Naive thymus-derived CD4-positive, alpha-beta T cell (primary cell): Measurements from ENCODE around the gene NDOR1. TPM values are rescaled to one million over a fixed set of nuclear protein-coding genes. Genes with fewer than 3 reads are reported as not detected.

Source experiments
- ATAC-seq: fragments of 150-1000 bp; cut with Tn5 transposase; 2 replicates; pipeline ENCODE4 v1.10.0; 2021; ENCODE audit warnings: mild to moderate bottlenecking, moderate library complexity
- CTCF ChIA-PET: fragments of 350-600 bp; sonication (Branson Sonifier 250); formaldehyde crosslinking; loops from one replicate; lab custom pipeline; 2021; ENCODE audit warnings: antibody characterized with exemption; lab: Charles Lee
- POLR2A ChIA-PET: fragments of 350-600 bp; sonication (Branson Sonifier 250); formaldehyde crosslinking; loops from one replicate; lab custom pipeline; 2021; ENCODE audit warnings: antibody characterized with exemption, inconsistent platforms; lab: Charles Lee
- DNase-seq, 9 donors: peaks; one replicate each; pipeline versions ENCODE4 v3.0.0 to v3.0.0-alpha.2; 2020 to 2022; ENCODE audit warnings: mixed read lengths in 1 of 9
- H3K27ac ChIP-seq: one replicate; pipeline ENCODE4 v1.7.0; 2013; ENCODE audit warnings: mild to moderate bottlenecking, low read depth, low read length, moderate library complexity
- H3K27me3 ChIP-seq, 2 donors: one replicate each; pipeline ENCODE4 v1.7.0; 2013; ENCODE audit warnings: low read length in 2 of 2, mild to moderate bottlenecking in 2 of 2, moderate library complexity in 2 of 2; ENCODE audit not compliant: control insufficient read depth in 2 of 2, insufficient read depth in 2 of 2
- H3K36me3 ChIP-seq, 3 experiments: 1 replicate in 2 of 3; 2 replicates in 1 of 3; pipeline ENCODE4 v1.7.0; 2013; ENCODE audit warnings: low read length in 3 of 3, mild to moderate bottlenecking in 3 of 3, moderate library complexity in 1 of 3; ENCODE audit not compliant: insufficient read depth in 3 of 3, control insufficient read depth in 2 of 3
- H3K4me1 ChIP-seq, 2 donors: one replicate each; pipeline ENCODE4 v1.7.0; 2013; ENCODE audit warnings: low read length in 2 of 2, mild to moderate bottlenecking in 2 of 2, moderate library complexity in 1 of 2; ENCODE audit not compliant: control insufficient read depth in 2 of 2, insufficient read depth in 2 of 2
- H3K4me3 ChIP-seq: 2 replicates; pipeline ENCODE4 v1.7.0; 2013; ENCODE audit warnings: mild to moderate bottlenecking, low read length
- H3K9me3 ChIP-seq, 3 experiments: 1 replicate in 2 of 3; 2 replicates in 1 of 3; pipeline ENCODE4 v1.7.0; 2013; ENCODE audit warnings: low read length in 3 of 3; ENCODE audit not compliant: control insufficient read depth in 2 of 3
- H3K27ac Mint-ChIP-seq, 9 donors: one replicate each; pipeline ENCODE4 v1.8.0; 2020 to 2022; ENCODE audit warnings: mixed read lengths in 9 of 9, mild to moderate bottlenecking in 8 of 9, moderate library complexity in 5 of 9, inconsistent platforms in 2 of 9
- H3K27me3 Mint-ChIP-seq, 5 donors: one replicate each; pipeline ENCODE4 v1.8.0; 2021 to 2022; ENCODE audit warnings: mixed read lengths in 5 of 5, mild to moderate bottlenecking in 1 of 5
- H3K36me3 Mint-ChIP-seq, 5 donors: one replicate each; pipeline ENCODE4 v1.8.0; 2020 to 2022; ENCODE audit warnings: mixed read lengths in 5 of 5, mild to moderate bottlenecking in 3 of 5, inconsistent platforms in 1 of 5
- H3K4me1 Mint-ChIP-seq, 7 donors: one replicate each; pipeline ENCODE4 v1.8.0; 2020 to 2022; ENCODE audit warnings: mixed read lengths in 7 of 7, mild to moderate bottlenecking in 3 of 7, inconsistent platforms in 1 of 7
- H3K4me3 Mint-ChIP-seq, 10 donors: one replicate each; pipeline ENCODE4 v1.8.0; 2020 to 2022; ENCODE audit warnings: mild to moderate bottlenecking in 10 of 10, mixed read lengths in 10 of 10, moderate library complexity in 6 of 10, inconsistent platforms in 2 of 10
- H3K9me3 Mint-ChIP-seq, 11 donors: one replicate each; pipeline ENCODE4 v1.8.0; 2020 to 2022; ENCODE audit warnings: mixed read lengths in 11 of 11, mild to moderate bottlenecking in 4 of 11, inconsistent platforms in 1 of 11, moderate library complexity in 1 of 11
- intact Hi-C, 2 donors: fragments of 100-400 bp; cut with micrococcal nuclease; formaldehyde crosslinking; loops; one replicate each; pipeline ENCODE4 v1.15.1; 2023
- polyA plus RNA-seq, 2 donors: library from polyadenylated mRNA; unstranded; fragments of 300-500 nt; fragmentation: Illumina TruSeq; gene quantifications; one replicate each; pipeline ENCODE4 v1.2.3, GENCODE V29; 2021
- total RNA-seq, 6 experiments: library from RNA in 5 of 6; stranded (reverse) in 5 of 6; gene quantifications; 1 replicate in 5 of 6; 2 replicates in 1 of 6; pipeline ENCODE4 v1.2.3 and lab custom pipeline; 2021 to 2026

Gene NDOR1
- total and polyA plus RNA-seq, 7 experiments from 2014 or later = 4.5 to 42.0 (median 33.0) TPM

DNA sequence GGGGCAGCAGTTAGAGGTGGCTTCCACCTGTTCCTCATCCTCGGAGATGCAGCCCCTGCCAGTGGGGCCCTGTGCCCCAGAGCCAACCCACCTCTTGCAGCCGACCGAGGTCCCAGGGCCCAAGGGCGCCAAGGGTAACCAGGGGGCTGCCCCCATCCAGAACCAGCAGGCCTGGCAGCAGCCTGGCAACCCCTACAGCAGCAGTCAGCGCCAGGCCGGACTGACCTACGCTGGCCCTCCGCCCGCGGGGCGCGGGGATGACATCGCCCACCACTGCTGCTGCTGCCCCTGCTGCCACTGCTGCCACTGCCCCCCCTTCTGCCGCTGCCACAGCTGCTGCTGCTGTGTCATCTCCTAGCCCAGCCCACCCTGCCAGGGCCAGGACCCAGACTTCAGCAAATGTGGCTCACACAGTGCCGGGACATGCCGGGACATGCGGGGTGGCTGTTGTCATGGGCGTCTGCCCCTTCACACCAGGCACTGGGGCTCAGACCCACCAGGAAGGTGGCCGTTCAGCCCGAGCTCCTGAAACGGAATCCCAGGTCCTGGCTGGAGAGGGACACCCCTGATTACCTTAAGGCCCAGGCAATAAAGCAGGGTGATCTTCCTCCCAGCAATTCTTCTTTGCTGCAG is 20.3 kb downstream of the NDOR1 start:
- Mint-ChIP-seq H3K36me3 (no peaks in the 10 kb centered on the region), H3K4me1 (peaks cover 5 to 14% (median 6%) of the 10 kb centered on the region in 7 donors), H3K27me3 (peaks cover 0 to 6% (median 4%) of the 10 kb centered on the region in 5 donors), H3K9me3 (no peaks in the 10 kb centered on the region), H3K27ac (no peak overlapping the region), H3K4me3 (peak overlapping the region in 1 of 10 donors; percentile 18)
- DNase-seq = no peak
- CTCF ChIA-PET = interaction anchor here (0.8 to 2.3 kb wide), 6 partner anchors 11 to 179 kb away, joined by 3 to 13 read pairs (median 4); no protein-coding TSS in a partner anchor
- peaks cover 9 to 11% of the 10 kb centered on the region in 2 donors for H3K4me1 ChIP-seq
- no peak overlapping the region for H3K27ac ChIP-seq
- POLR2A ChIA-PET = interaction anchor here (0.6 to 3.2 kb wide), 6 partner anchors 15 to 139 kb away, joined by 3 to 9 read pairs (median 6); partner anchors contain the start of genes MAN1B1 and TUBB4B
- intact Hi-C loops = loop anchor here in 1 of 2 donors (10.0 kb wide), 1 partner anchor 281 kb away; the partner anchor contains the start of genes C8G and FBXW5
- no peaks in the 10 kb centered on the region for H3K9me3 ChIP-seq
- no peaks in the 10 kb centered on the region for H3K36me3 ChIP-seq
- H3K4me3 ChIP-seq = no peak overlapping the region
- no peaks in the 10 kb centered on the region for H3K27me3 ChIP-seq
- ATAC-seq = no peak

DNA sequence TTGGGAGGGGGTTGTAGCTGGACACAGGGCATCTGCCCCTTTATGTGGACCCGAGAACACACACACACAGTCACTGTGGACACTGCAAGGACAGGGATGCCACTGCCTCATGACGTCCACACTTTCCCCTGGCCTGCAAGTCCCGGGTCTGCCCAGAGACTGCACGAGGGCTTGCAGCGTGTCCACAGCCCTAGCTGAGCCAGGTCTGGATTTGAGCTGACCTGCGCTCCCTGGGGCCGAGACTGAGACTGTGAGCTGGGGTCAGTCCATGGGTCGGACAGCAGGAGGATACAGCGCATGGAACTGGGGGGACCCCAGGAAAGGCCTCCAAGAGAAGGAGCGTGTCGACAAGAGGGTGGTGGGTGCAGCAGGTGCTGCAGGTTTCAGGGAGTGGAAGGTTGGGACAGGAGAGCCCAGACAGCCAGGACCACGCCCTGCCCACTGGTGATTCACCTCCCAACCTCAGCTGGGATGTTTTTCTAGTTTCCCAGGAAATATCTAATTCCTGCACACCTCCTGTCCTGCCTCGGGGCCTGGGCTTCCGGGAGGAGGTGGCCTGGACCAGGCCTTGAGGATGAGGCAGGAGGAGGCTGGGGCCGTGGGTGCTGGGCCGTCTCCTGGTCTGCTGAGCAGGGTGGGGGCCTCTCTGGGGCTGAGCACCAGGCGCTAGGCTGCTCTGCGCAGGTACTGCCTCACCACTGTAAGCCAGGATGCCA is 21.0 kb downstream of the NDOR1 start:
- intact Hi-C loops = loop anchor here (1.0 to 10.0 kb wide), 7 partner anchors 26 to 282 kb away; partner anchors contain the start of genes ANAPC2 (in 1 of the 2), C8G (in 1 of the 2), FBXW5 (in 1 of the 2) and NPDC1 (in 1 of the 2)
- peaks cover 0 to 6% (median 4%) of the 10 kb centered on the region in 5 donors for H3K27me3 Mint-ChIP-seq
- Histone ChIP-seq H3K4me1 (peaks cover 9 to 11% of the 10 kb centered on the region in 2 donors), H3K4me3 (no peak overlapping the region), H3K27me3 (no peaks in the 10 kb centered on the region), H3K27ac (no peak overlapping the region), H3K9me3 (no peaks in the 10 kb centered on the region), H3K36me3 (no peaks in the 10 kb centered on the region)
- ATAC-seq (no peak), DNase-seq (no peak)
- no peak overlapping the region for H3K27ac Mint-ChIP-seq
- H3K4me3 Mint-ChIP-seq = no peak overlapping the region
- peaks cover 5 to 14% (median 6%) of the 10 kb centered on the region in 7 donors for H3K4me1 Mint-ChIP-seq
- H3K36me3 Mint-ChIP-seq = no peaks in the 10 kb centered on the region
- POLR2A ChIA-PET = interaction anchor here (0.5 to 3.2 kb wide), 6 partner anchors 14 to 139 kb away, joined by 3 to 9 read pairs (median 5); partner anchors contain the start of gene TUBB4B
- H3K9me3 Mint-ChIP-seq = no peaks in the 10 kb centered on the region
- CTCF ChIA-PET = interaction anchor here (0.8 to 2.3 kb wide), 12 partner anchors 10 to 180 kb away, joined by 3 to 13 read pairs (median 3); no protein-coding TSS in a partner anchor

DNA sequence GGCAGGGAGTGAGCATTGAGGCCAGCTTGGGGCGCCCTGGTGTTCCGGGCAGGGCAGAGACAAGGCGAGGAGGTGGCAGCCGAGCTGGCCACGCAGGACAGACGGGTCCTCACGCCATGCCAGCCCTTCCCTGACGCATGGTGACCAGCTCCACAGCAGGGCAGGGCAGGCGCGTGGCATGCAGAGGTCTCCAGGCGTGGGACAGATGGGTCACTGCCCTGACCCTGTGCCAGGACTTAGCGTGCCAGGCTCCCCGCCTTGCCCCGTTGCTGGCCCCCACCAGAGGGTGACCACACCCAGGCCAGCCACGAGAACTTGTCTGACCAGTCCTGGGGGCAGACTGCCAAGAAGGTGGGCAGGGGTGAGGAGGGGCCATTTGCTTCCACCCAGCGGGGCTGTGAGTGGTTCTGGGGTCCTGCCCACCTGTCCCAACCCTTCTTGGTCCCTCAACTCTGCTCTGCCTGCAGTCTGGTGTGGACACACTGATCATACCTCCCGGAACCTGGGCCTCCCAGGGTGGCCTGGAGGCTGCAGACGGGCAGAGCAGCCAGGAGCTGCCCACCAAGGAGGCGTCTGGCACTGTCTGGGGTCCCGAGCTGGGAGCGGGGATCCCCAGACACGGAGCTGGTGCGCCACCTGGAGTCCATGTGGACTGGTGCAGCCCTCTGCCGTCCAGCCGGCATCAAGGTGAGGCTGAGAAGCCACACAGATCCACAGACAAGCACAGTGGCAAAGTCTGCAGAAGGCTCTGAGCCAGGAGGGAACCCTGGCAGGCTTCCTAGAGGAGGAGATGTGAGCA is 21.8 kb downstream of the NDOR1 start, which contains the start of gene RNF224:
Gene RNF224, plus strand, starts transcription at position 449 of the 799 bp plus-strand sequence. CDS start 834 bp downstream, outside the sequence.
- no peaks in the 10 kb centered on the region for H3K36me3 ChIP-seq
- POLR2A ChIA-PET = interaction anchor here (0.5 to 3.2 kb wide), 8 partner anchors 13 to 180 kb away, joined by 3 to 9 read pairs (median 3); partner anchors contain the start of genes ANAPC2, SSNA1 and TUBB4B
- peaks cover 9 to 11% of the 10 kb centered on the region in 2 donors for H3K4me1 ChIP-seq
- DNase-seq = peak; percentile 64 to 82 (median 77)
- no peak within 1 kb of the TSS for H3K4me3 ChIP-seq
- H3K27ac ChIP-seq = no peak within 1 kb of the TSS
- Mint-ChIP-seq H3K36me3 (no peaks in the 10 kb centered on the region), H3K27me3 (peaks cover 0 to 7% (median 5%) of the 10 kb centered on the region in 5 donors), H3K4me3 (peak within 1 kb of the TSS in 2 of 10 donors; percentile 24 to 44), H3K4me1 (peaks cover 5 to 14% (median 6%) of the 10 kb centered on the region in 7 donors), H3K9me3 (peaks cover 0 to 2% (median 0%) of the 10 kb centered on the region in 11 donors), H3K27ac (peak within 1 kb of the TSS in 5 of 9 donors; percentile 29 to 85 (median 49))
- H3K27me3 ChIP-seq = no peaks in the 10 kb centered on the region
- CTCF ChIA-PET = interaction anchor here (0.6 to 2.3 kb wide), 13 partner anchors 10 to 181 kb away, joined by 3 to 13 read pairs (median 3); partner anchors contain the start of gene NPDC1
- intact Hi-C loops = loop anchor here (1.0 to 10.0 kb wide), 7 partner anchors 27 to 282 kb away; partner anchors contain the start of genes ANAPC2 (in 1 of the 2), C8G (in 1 of the 2), FBXW5 (in 1 of the 2) and NPDC1 (in 1 of the 2)
- no peaks in the 10 kb centered on the region for H3K9me3 ChIP-seq
- peak; percentile 46 for ATAC-seq

DNA sequence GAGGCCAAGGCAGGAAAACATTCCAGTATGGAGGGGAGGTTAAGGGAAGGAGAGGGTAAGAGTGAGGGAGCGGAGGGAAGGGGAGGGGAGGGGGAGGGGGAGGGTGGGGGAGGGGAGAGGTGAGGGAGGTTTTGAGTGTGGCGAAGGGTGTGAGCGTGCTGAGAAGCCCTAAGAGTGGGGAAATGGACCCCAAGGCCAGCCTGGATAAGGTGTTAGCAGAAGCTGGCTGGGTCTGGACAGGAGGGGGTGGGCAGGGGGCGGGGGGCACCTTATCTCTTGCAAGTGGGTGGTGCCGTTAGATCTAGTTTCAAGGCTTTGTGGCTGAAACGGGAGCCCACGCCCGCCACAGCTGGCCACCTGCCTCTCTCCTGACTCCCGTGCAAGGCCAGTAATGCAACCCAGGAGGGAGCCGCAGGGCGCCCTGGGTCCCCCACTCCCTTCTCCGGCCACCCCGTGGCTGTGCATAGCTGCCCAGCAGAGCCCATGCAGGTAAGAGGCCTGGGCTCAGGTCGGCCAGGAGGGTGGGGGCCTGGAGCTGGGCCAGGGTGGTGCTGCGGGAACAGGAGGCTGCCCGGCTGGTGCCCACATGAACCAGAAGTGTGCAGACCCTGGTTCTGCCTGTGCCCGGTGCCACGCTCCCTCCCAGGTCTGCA is 22.5 kb downstream of the NDOR1 start:
- Histone ChIP-seq H3K4me1 (peaks cover 7 to 9% of the 10 kb centered on the region in 2 donors), H3K27me3 (no peaks in the 10 kb centered on the region), H3K4me3 (no peak overlapping the region), H3K27ac (no peak overlapping the region), H3K36me3 (no peaks in the 10 kb centered on the region), H3K9me3 (no peaks in the 10 kb centered on the region)
- Mint-ChIP-seq H3K9me3 (peaks cover 0 to 2% (median 0%) of the 10 kb centered on the region in 11 donors), H3K27me3 (peaks cover 0 to 7% (median 5%) of the 10 kb centered on the region in 5 donors), H3K27ac (peak overlapping the region in 5 of 9 donors; percentile 29 to 85 (median 49)), H3K36me3 (no peaks in the 10 kb centered on the region), H3K4me3 (peak overlapping the region in 1 of 10 donors; percentile 24), H3K4me1 (peaks cover 5 to 11% (median 6%) of the 10 kb centered on the region in 7 donors)
- DNase-seq = no peak
- intact Hi-C loops = loop anchor here (1.0 to 10.0 kb wide), 7 partner anchors 28 to 283 kb away; partner anchors contain the start of genes ANAPC2 (in 1 of the 2), C8G (in 1 of the 2), FBXW5 (in 1 of the 2) and NPDC1 (in 1 of the 2)
- ChIA-PET POLR2A (interaction anchor here (0.9 to 3.2 kb wide), 6 partner anchors 13 to 181 kb away, joined by 3 to 9 read pairs (median 6); partner anchors contain the start of genes ANAPC2, SSNA1 and TUBB4B), CTCF (interaction anchor here (1.0 to 2.3 kb wide), 6 partner anchors 9 to 140 kb away, joined by 3 to 13 read pairs (median 6); no protein-coding TSS in a partner anchor)
- ATAC-seq = no peak

DNA sequence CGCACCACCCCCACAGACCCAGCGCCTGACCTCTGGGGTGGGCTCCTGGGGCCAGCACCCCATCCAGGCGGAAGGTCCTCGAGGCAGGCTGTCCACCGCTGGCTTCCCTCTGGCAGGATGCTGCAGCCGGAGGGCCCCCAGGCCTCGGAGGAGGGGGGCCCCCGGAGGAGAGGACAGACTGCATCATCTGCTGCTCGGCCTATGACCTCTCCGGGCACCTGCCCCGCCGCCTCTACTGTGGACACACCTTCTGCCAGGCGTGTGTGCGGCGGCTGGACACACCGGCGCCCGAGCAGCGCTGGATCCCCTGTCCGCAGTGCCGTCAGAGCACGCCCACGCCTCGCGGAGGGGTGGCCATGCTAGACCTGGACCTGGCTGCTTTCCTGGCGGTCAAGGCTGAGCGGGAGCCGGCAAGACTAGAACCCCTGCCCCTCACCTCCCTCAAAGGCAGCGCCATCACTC is 23.0 kb downstream of the NDOR1 start:
- Histone ChIP-seq H3K27me3 (no peaks in the 10 kb centered on the region), H3K4me3 (no peak overlapping the region), H3K36me3 (no peaks in the 10 kb centered on the region), H3K27ac (no peak overlapping the region), H3K9me3 (no peaks in the 10 kb centered on the region), H3K4me1 (peaks cover 5 to 9% of the 10 kb centered on the region in 2 donors)
- Mint-ChIP-seq H3K4me3 (no peak overlapping the region), H3K27ac (no peak overlapping the region), H3K4me1 (peaks cover 5 to 10% (median 6%) of the 10 kb centered on the region in 7 donors), H3K9me3 (peaks cover 0 to 2% (median 0%) of the 10 kb centered on the region in 11 donors), H3K27me3 (peaks cover 0 to 7% (median 5%) of the 10 kb centered on the region in 5 donors), H3K36me3 (no peaks in the 10 kb centered on the region)
- ChIA-PET CTCF (interaction anchor here (1.4 to 2.3 kb wide), 2 partner anchors 8 to 106 kb away, joined by 4 to 13 read pairs; no protein-coding TSS in a partner anchor), POLR2A (interaction anchor here (1.0 to 3.2 kb wide), 3 partner anchors 12 to 110 kb away, joined by 3 to 9 read pairs (median 9); partner anchors contain the start of genes ANAPC2, SSNA1 and TUBB4B)
- ATAC-seq = no peak
- DNase-seq = no peak
- intact Hi-C loops = loop anchor here in 1 of 2 donors (10.0 kb wide), 1 partner anchor 284 kb away; the partner anchor contains the start of genes C8G and FBXW5
